K562 (cell line): Measurements from ENCODE around the gene SLC27A2. TPM values are rescaled to one million over a fixed set of nuclear protein-coding genes. Genes with fewer than 3 reads are reported as not detected.

Source experiments
- ATAC-seq: fragments of 200-7000 bp; cut with Tn5 transposase; 3 replicates; pipeline ENCODE4 v1.9.1; 2020; ENCODE audit warnings: moderate library complexity
- BruUV-seq: library from RNA; stranded (reverse); fragments of 400-500 nt; replicated peaks from 2 replicates; lab custom pipeline; 2021; lab: Mats Ljungman, UMichigan
- CTCF ChIA-PET: fragments of 300-600 bp; formaldehyde crosslinking; extraction: SDS; loops from one replicate; lab custom pipeline; 2021; ENCODE audit warnings: low intra/inter-chr PET ratio; lab: Yijun Ruan, JAX
- POLR2A ChIA-PET: fragments of 300-600, 350-650 bp; sonication (Branson Sonifier 250); formaldehyde crosslinking; extraction: SDS; loops from one replicate; lab custom pipeline; 2021; ENCODE audit warnings: antibody characterized with exemption, inconsistent platforms; lab: Yijun Ruan, JAX
- DNase-seq, 4 experiments: peaks; one replicate each; pipeline versions ENCODE4 v3.0.0 to v3.0.0-alpha.2; 2011 to 2018; ENCODE audit warnings: low spot score in 3 of 4, mixed read lengths in 3 of 4; ENCODE audit errors: extremely low read depth in 1 of 4
- FAIRE-seq: peaks from 2 replicates; lab custom pipeline; 2011; peaks lifted over from hg19 to GRCh38; lab: Jason Lieb, UNC
- H2AFZ ChIP-seq: 2 replicates; pipeline ENCODE4 v1.6.0; 2011; ENCODE audit warnings: low read depth, low read length, control low read depth, inconsistent platforms
- H3K27ac ChIP-seq: fragments of 200-600 bp; 3 replicates; pipeline ENCODE4 v1.8.0; 2011; ENCODE audit warnings: low read depth, mild to moderate bottlenecking, control low read depth, inconsistent platforms, low read length, moderate library complexity, mixed read lengths; ENCODE audit errors: extremely low read depth
- H3K27me3 ChIP-seq, 2 experiments: fragments of 300-600 bp in 1 of 2; 2 replicates in 1 of 2; 3 replicates in 1 of 2; pipeline versions ENCODE4 v1.6.0 to v1.8.0; 2011; ENCODE audit warnings: inconsistent platforms in 2 of 2, low read length in 2 of 2, mild to moderate bottlenecking in 1 of 2, mixed read lengths in 1 of 2, moderate library complexity in 1 of 2; ENCODE audit not compliant: control insufficient read depth in 2 of 2, insufficient read depth in 2 of 2
- H3K36me3 ChIP-seq: fragments of 300-600 bp; 3 replicates; pipeline ENCODE4 v1.8.0; 2011; ENCODE audit warnings: mild to moderate bottlenecking, low read length, inconsistent platforms; ENCODE audit not compliant: control insufficient read depth, insufficient read depth
- H3K4me1 ChIP-seq, 2 experiments: fragments of 200-600 bp in 1 of 2; replicated peaks in 1 of 2; 2 replicates in 1 of 2; 3 replicates in 1 of 2; pipeline versions ENCODE4 v1.5.1 to v1.8.0; 2011; ENCODE audit warnings: inconsistent platforms in 2 of 2, low read length in 2 of 2, mild to moderate bottlenecking in 1 of 2, mixed read lengths in 1 of 2, moderate library complexity in 1 of 2; ENCODE audit not compliant: control insufficient read depth in 2 of 2, insufficient read depth in 2 of 2
- H3K4me2 ChIP-seq: 2 replicates; pipeline ENCODE4 v1.6.1; 2011; ENCODE audit warnings: low read length, control low read depth, inconsistent platforms, mixed read lengths; ENCODE audit not compliant: insufficient read depth
- H3K4me3 ChIP-seq: fragments of 200-600 bp; sonication (generic), shearing (Covaris generic); 2 replicates; pipeline ENCODE4 v1.5.1; 2016; ENCODE audit warnings: control low read depth, inconsistent platforms
- H3K79me2 ChIP-seq: fragments of 200-600 bp; 3 replicates; pipeline ENCODE4 v1.8.0; 2011; ENCODE audit warnings: low read length, inconsistent platforms; ENCODE audit not compliant: control insufficient read depth, insufficient read depth
- H3K9ac ChIP-seq, 2 experiments: 2 replicates each; pipeline versions ENCODE4 v1.6.0 to v1.6.1; 2011; ENCODE audit warnings: low read depth in 2 of 2, low read length in 2 of 2, control low read depth in 1 of 2, inconsistent platforms in 1 of 2, mild to moderate bottlenecking in 1 of 2, mixed read lengths in 1 of 2; ENCODE audit not compliant: insufficient read depth in 1 of 2
- H3K9me1 ChIP-seq: one replicate; pipeline ENCODE4 v1.6.0; 2011; ENCODE audit warnings: inconsistent platforms, mild to moderate bottlenecking, low read length, moderate library complexity; ENCODE audit not compliant: control insufficient read depth, insufficient read depth
- H3K9me3 ChIP-seq: replicated peaks from 2 replicates; pipeline ENCODE4 v1.5.1; 2011; ENCODE audit warnings: low read depth, low read length, inconsistent platforms; ENCODE audit not compliant: control insufficient read depth, insufficient read depth
- H4K20me1 ChIP-seq: replicated peaks from 2 replicates; pipeline ENCODE4 v1.6.1; 2011; ENCODE audit warnings: low read length, inconsistent platforms, mixed read lengths; ENCODE audit not compliant: control insufficient read depth, insufficient read depth
- C11orf30 ChIP-seq: fragments of 450-650 bp; IDR thresholded peaks from 2 replicates; pipeline ENCODE4 v1.6.1; 2016; ENCODE audit warnings: low read depth, mild to moderate bottlenecking
- CBX5 ChIP-seq: IDR thresholded peaks from 2 replicates; pipeline ENCODE4 v1.6.1; 2014; ENCODE audit warnings: low read depth, borderline replicate concordance
- HOXB6 ChIP-seq: fragments of 250-450 bp; sonication (Bioruptor Pico); IDR thresholded peaks from 2 replicates; pipeline ENCODE4 v1.5.1; 2022; ENCODE audit warnings: mild to moderate bottlenecking, borderline replicate concordance
- MAFG ChIP-seq: fragments of 450-650 bp; conservative IDR thresholded peaks from 2 replicates; pipeline ENCODE4 v1.6.1; 2016; ENCODE audit warnings: missing genetic modification characterization, missing compliant biosample characterization
- MYC ChIP-seq, 2 experiments: fragments of 250-450 bp in 1 of 2; sonication (Bioruptor Pico) in 1 of 2; IDR thresholded peaks; 2 replicates each; pipeline versions ENCODE4 v1.5.1 to v1.6.1; 2012 to 2021; ENCODE audit warnings: low read depth in 2 of 2, borderline replicate concordance in 1 of 2, improper control_type of control experiment in 1 of 2, low read length in 1 of 2, mild to moderate bottlenecking in 1 of 2, moderate library complexity in 1 of 2
- NEUROD1 ChIP-seq: fragments of 150-350 bp; IDR thresholded peaks from 2 replicates; pipeline ENCODE4 v1.6.1; 2014; ENCODE audit warnings: borderline replicate concordance, low read length, low read depth; ENCODE audit not compliant: partially characterized antibody
- NFE2 ChIP-seq: IDR thresholded peaks from 2 replicates; pipeline ENCODE4 v1.6.1; 2014; ENCODE audit warnings: antibody characterized with exemption, low read depth
- NFE2L1 ChIP-seq: fragments of 450-650 bp; IDR thresholded peaks from 2 replicates; pipeline ENCODE4 v1.6.1; 2016; ENCODE audit warnings: missing genetic modification characterization, low read depth, mild to moderate bottlenecking, missing compliant biosample characterization, moderate library complexity, borderline replicate concordance
- NUFIP1 ChIP-seq: fragments of 450-650 bp; IDR thresholded peaks from 2 replicates; pipeline ENCODE4 v1.6.1; 2018; ENCODE audit not compliant: partially characterized antibody
- POLR2AphosphoS5 ChIP-seq: IDR thresholded peaks from 2 replicates; pipeline ENCODE4 v1.6.1; 2011; ENCODE audit warnings: mild to moderate bottlenecking, low read depth, low read length, moderate library complexity; ENCODE audit not compliant: control insufficient read depth, insufficient read depth
- PTBP1 ChIP-seq: fragments of 200-400 bp; formaldehyde crosslinking; IDR thresholded peaks from 2 replicates; pipeline ENCODE4 v1.6.1; 2017; ENCODE audit warnings: low read depth, low read length
- RBM17 ChIP-seq: fragments of 200-400 bp; formaldehyde crosslinking; IDR thresholded peaks from 2 replicates; pipeline ENCODE4 v1.6.1; 2017; ENCODE audit warnings: low read depth, mild to moderate bottlenecking, low read length, borderline replicate concordance
- RNF2 ChIP-seq: sonication (generic); IDR thresholded peaks from 2 replicates; pipeline ENCODE4 v1.6.1; 2016
- TEAD2 ChIP-seq: fragments of 450-650 bp; IDR thresholded peaks from 2 replicates; pipeline ENCODE4 v1.6.1; 2016; ENCODE audit warnings: missing genetic modification characterization, control low read depth, missing compliant biosample characterization
- ZNF239 ChIP-seq: fragments of 250-450 bp; sonication (Bioruptor Pico); IDR thresholded peaks from 2 replicates; pipeline ENCODE4 v1.4.0; 2020; ENCODE audit warnings: mild to moderate bottlenecking
- ZNF316 ChIP-seq: fragments of 450-650 bp; IDR thresholded peaks from 2 replicates; pipeline ENCODE4 v1.6.1; 2016
- ZNF507 ChIP-seq: conservative IDR thresholded peaks from 2 replicates; pipeline ENCODE4 v1.6.1; 2017; ENCODE audit warnings: missing genetic modification characterization, missing compliant biosample characterization
- WGBS: fragments of 100-300 bp; shearing (Covaris generic); methylation state at CpG from one replicate; pipeline ENCODE4 v1.1.6; 2016; ENCODE audit warnings: low coverage, mixed read lengths; ENCODE audit not compliant: insufficient coverage; ENCODE audit errors: missing lambda C conversion rate; 5-methylcytosine and 5-hydroxymethylcytosine counted together
- in situ Hi-C: fragments of 300-500 bp; cut with MboI; formaldehyde crosslinking; loops from 4 replicates; pipeline ENCODE4 v1.15.0; 2018; ENCODE audit warnings: inconsistent platforms, mixed read lengths
- intact Hi-C: fragments of 100-400 bp; cut with micrococcal nuclease; formaldehyde crosslinking; loops from 2 replicates; pipeline ENCODE4 v1.14.2; 2022
- polyA plus RNA-seq, 8 experiments: library from polyadenylated mRNA; depleted of rRNA in 4 of 8; stranded (reverse) in 5 of 8; unstranded in 3 of 8; fragments of >200 nt; fragmentation: Nextera tagmentation in 2 of 8; fragmentation: Illumina TruSeq in 1 of 8; extraction: Ambion mirVana in 2 of 8; extraction: Trizol in 1 of 8; gene quantifications; 2 replicates each; pipeline versions ENCODE4 v1.2.1 to v1.2.3, GENCODE V29; 2011 to 2014; ENCODE audit warnings: inconsistent platforms in 1 of 8, missing spikeins in 1 of 8
- total RNA-seq, 7 experiments: library from RNA; depleted of rRNA in 6 of 7; stranded (reverse); fragments of >200 nt in 6 of 7; fragmentation: Illumina TruSeq in 2 of 7; extraction: Trizol in 2 of 7; gene quantifications; 2 replicates each; pipeline versions ENCODE4 v1.2.1 to v1.2.3, GENCODE V29; 2011 to 2021; ENCODE audit warnings: low replicate concordance in 1 of 7
- TF ChIP-seq, protein P1 (sequence below): fragments of 250-450 bp; sonication (Bioruptor Pico); IDR thresholded peaks from 2 replicates; pipeline ENCODE4 v1.4.0; 2020; ENCODE audit warnings: mild to moderate bottlenecking, moderate library complexity

The SLC27A2 gene
- total and polyA plus RNA-seq, 9 of the 15 experiments (the other 6 are each of a cell fraction or from before 2014, with no cell fraction given), result 4.9 to 38.0 (median 22.7) TPM

DNA sequence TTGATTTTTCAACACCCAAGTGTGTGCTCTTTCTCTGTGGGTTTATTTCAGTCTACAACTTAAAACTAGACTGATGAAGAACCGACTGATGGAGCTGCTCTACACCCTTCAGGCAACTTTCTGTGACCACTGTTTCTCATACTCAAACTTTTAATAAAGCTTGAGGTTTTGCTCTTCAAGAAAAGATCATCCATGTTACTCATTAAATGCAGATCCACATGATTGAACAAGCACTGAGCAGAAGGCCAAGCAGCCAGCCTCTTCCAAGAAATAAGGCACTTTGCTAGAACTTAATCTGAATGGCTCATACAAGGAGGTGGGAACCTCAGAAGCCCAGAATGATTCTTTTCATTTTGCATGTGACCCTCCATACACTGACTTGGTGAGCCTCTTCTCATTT lies 8.7 kb downstream of the SLC27A2 start (continued):
- TF ChIP-seq, protein P1, sequence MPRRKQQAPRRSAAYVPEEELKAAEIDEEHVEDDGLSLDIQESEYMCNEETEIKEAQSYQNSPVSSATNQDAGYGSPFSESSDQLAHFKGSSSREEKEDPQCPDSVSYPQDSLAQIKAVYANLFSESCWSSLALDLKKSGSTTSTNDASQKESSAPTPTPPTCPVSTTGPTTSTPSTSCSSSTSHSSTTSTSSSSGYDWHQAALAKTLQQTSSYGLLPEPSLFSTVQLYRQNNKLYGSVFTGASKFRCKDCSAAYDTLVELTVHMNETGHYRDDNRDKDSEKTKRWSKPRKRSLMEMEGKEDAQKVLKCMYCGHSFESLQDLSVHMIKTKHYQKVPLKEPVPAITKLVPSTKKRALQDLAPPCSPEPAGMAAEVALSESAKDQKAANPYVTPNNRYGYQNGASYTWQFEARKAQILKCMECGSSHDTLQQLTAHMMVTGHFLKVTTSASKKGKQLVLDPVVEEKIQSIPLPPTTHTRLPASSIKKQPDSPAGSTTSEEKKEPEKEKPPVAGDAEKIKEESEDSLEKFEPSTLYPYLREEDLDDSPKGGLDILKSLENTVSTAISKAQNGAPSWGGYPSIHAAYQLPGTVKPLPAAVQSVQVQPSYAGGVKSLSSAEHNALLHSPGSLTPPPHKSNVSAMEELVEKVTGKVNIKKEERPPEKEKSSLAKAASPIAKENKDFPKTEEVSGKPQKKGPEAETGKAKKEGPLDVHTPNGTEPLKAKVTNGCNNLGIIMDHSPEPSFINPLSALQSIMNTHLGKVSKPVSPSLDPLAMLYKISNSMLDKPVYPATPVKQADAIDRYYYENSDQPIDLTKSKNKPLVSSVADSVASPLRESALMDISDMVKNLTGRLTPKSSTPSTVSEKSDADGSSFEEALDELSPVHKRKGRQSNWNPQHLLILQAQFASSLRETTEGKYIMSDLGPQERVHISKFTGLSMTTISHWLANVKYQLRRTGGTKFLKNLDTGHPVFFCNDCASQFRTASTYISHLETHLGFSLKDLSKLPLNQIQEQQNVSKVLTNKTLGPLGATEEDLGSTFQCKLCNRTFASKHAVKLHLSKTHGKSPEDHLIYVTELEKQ (CRISPR knock-in tag), result no peak
- TF ChIP-seq NFE2L1 (no peak), NUFIP1 (no peak), PTBP1 (no peak)

DNA sequence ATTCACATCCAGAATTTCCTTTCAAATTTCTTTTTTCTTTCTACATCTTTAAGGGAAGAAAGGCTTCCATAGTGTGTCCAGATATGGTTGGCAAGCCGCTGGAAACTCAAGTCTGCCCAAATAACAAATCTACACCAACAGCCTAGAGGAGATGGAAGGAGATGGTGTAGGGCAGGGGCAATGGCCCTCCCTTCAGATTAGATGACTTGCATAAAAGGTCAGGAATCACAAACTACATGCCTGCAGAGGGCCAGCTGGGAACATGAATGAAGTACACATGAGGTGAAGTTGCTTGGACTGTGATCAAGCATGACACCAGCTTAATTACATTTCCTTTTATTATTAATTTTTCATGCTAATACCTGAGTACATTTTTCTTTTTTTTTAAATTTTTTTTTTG lies 10.2 kb downstream of the SLC27A2 start:
- no peaks in the 10 kb centered on the region for H3K27me3 ChIP-seq
- H3K4me2 ChIP-seq, result no peak overlapping the region
- H3K36me3 ChIP-seq, result peaks cover 3% of the 10 kb centered on the region; the same call in 2 of the 3 replicates
- H2AFZ ChIP-seq, result no peak overlapping the region
- no peak overlapping the region for H3K27ac ChIP-seq
- ChIA-PET CTCF (interaction anchor here (0.6 kb wide), 1 partner anchor 186 kb away, joined by 3 read pairs; no protein-coding TSS in a partner anchor), POLR2A (no interaction called here)
- H3K4me1 ChIP-seq, result peaks cover 3 to 16% of the 10 kb centered on the region in 2 experiments; a peak in 4 of 5 replicates
- no peak overlapping the region for H3K9ac ChIP-seq
- intact Hi-C loops (no loop called here), in situ Hi-C loops (no loop called here)
- ATAC-seq (0 out of 3 replicates have a peak, but pooled peaks have one; percentile 24), DNase-seq (no peak)
- H3K9me3 ChIP-seq, result no peaks in the 10 kb centered on the region
- 36% methylated on average over 1 of the region's 1 CpG for WGBS
- no TSS peak for BruUV-seq
- H3K9me1 ChIP-seq, result no peaks in the 10 kb centered on the region
- no peak overlapping the region for H3K4me3 ChIP-seq
- 0 out of 3 replicates have a peak, but pooled peaks cover 3% of the 10 kb centered on the region for H3K79me2 ChIP-seq
- peak; percentile 55; the same call in 1 of the 2 replicates for TF ChIP-seq MAFG (tag)
- no peak for TF ChIP-seq NEUROD1
- TF ChIP-seq NFE2, result peak; percentile 45; the same call in 1 of the 2 replicates
- TF ChIP-seq RNF2, result no peak
- no peak for TF ChIP-seq TEAD2 (tag)
- no peak for TF ChIP-seq HOXB6 (CRISPR knock-in tag)
- no peak for TF ChIP-seq POLR2AphosphoS5
- TF ChIP-seq MYC (IDR thresholded peaks at IDR 0.05; ENCODE audit: low read depth, low read length), result no peak
- no peak for TF ChIP-seq MYC (CRISPR knock-in tag; IDR thresholded peaks at IDR 0.05; ENCODE audit: borderline replicate concordance, low read depth)
- TF ChIP-seq C11orf30, result peak; percentile 54
- no peak for TF ChIP-seq ZNF239
- no peak for TF ChIP-seq CBX5
- TF ChIP-seq ZNF507 (tag), result no peak
- no peak for TF ChIP-seq RBM17
- TF ChIP-seq ZNF316, result peak; percentile 38
- TF ChIP-seq, all 486 proteins: peak for 4
- FAIRE-seq, result no peak
- H4K20me1 ChIP-seq, result no peaks in the 10 kb centered on the region
